22Rv1 (cell line): ENCODE data around the gene CES1.
"Not testable (repeated sequence)": the region's sequence is repeated elsewhere in the genome, so short reads cannot be mapped to it uniquely, and the experiment has no call there.

Experiments used
- H3K27ac ChIP-seq: fragments of 450-650 bp; 2 replicates; pipeline ENCODE4 v1.5.1; 2017
- CTCF ChIP-seq: fragments of 450-650 bp; IDR thresholded peaks from 2 replicates; pipeline ENCODE4 v1.5.1; 2017; ENCODE audit warnings: mild to moderate bottlenecking
- ZFX ChIP-seq: fragments of 450-650 bp; IDR thresholded peaks from 2 replicates; pipeline ENCODE4 v1.6.1; 2017; ENCODE audit warnings: antibody characterized with exemption, borderline replicate concordance

The CES1 gene

DNA sequence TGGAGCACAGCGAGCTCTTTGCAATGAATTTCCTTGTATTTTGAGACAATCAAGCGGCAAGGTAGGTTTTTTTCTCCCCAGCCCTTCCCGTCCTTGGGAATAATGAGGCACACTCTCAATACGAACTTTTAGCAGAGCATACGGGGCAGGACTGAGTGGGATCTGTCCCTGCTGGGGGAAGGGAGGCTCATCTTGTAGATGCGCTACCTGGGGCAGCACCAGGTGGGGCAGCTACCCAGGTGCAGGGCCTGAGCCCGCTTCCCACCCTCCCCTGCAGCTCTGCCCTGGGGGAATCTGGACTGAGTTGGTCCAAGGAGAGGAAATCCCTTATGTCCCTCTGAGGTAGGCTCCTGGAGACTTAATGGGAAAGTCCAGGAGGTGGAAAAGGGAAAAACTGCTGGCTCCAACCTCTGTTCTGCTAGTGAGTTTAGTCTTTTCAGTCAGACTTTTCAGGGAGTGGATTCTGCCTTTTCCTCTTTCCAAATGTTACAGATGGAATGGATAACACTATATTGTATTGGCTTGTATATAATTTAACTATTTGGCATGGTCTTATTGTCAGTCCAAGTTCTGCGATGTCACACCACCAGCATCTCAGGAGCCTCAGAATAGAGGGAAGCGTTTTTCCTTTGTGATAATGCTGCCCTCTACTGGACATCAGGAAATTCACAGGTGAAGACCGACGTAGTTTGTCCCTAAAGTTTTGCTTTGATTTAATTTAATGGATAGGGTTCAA is 9.6 kb upstream of the CES1 start:
- TF ChIP-seq CTCF (peak; percentile 82), ZFX (no peak)
- H3K27ac ChIP-seq = no peak overlapping the region

GRCh38 chr16:55839115-55839514 is 6.2 kb upstream of the CES1 start:
- no peak overlapping the region for H3K27ac ChIP-seq
- TF ChIP-seq CTCF = no peak
- no peak for TF ChIP-seq ZFX

DNA sequence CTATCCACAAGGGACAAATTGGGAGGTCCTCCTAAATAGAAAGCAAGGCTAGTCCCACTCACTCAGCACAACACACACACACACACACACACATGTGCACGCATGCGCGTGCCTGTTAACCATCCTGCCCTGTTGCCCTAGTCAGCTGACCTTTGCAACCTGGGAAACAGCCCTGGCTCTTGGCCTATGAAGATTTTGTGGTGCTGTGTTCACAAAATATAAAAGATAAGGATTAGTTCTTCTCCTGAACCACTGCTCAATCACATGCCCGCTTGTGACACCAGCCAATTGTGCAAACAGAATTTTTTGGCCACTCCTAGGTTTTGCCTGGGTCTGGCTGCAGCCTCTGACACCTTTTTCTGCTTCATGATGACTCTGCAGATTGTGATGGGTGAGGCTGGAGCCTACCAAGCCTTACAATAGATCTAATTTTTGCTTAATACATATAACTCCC is 3.3 kb upstream of the CES1 start:
- H3K27ac ChIP-seq = no peak overlapping the region
- TF ChIP-seq CTCF = no peak
- TF ChIP-seq ZFX = no peak

DNA sequence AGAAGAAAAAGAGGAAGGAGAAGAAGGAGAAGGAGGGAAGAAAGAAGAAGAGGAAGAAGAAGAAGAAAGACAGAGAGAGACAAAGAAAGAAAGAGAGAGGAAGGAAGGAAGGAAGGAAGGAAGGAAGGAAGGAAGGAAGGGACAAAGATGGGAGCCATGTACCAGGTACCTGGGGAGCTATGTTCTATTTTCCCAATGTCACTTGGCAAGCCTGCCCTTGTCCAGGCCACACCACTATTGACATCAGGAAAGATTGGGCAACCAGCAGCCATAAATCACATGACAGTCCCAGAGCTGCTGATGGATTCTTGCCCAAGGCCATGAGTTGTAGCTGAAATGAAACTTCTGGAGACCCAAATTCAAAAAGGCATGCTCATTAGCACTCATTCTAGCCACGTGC is 2.7 kb upstream of the CES1 start:
- TF ChIP-seq CTCF (no peak), ZFX (no peak)
- H3K27ac ChIP-seq = no peak overlapping the region

DNA sequence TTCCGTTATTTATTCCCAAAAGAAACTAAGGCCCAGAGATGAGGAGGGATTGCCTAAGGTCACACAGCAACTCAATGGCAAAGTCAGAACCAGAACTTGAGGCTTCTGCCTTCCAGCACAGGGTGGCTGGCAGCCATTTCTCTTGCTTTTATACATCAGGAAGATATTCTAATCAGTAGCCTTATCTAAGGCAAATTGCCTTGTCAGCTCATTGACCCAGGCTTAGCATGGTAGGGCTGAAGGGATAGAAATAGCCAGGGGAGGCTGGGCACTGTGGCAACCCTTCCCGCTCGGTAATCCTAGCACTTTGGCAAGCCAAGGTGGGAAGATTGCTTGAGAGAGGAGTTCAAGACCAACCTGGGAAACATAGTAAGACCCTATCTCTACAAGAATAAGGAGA is 2.3 kb upstream of the CES1 start:
- H3K27ac ChIP-seq = not testable (repeated sequence)

DNA sequence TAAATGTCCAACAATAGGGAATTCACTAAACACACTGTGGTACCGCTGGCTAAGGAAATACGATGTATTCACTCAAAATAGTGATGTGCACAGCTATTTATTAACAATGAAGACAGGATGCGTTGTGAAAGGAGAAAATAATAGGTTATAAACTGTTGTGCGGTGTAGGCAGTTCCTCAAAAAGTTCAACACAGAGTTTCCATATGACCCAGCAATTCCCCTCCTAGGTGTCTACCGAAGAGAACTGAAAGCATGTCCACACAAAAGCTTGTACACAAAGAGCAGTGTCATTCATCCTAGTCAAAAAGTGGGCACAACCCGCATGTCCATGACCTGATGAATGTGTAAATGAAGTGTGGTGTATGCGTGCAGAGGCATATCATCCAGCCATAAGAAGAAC is 1.2 kb upstream of the CES1 start:
- no peak overlapping the region for H3K27ac ChIP-seq
- no peak for TF ChIP-seq CTCF
- TF ChIP-seq ZFX = no peak

DNA sequence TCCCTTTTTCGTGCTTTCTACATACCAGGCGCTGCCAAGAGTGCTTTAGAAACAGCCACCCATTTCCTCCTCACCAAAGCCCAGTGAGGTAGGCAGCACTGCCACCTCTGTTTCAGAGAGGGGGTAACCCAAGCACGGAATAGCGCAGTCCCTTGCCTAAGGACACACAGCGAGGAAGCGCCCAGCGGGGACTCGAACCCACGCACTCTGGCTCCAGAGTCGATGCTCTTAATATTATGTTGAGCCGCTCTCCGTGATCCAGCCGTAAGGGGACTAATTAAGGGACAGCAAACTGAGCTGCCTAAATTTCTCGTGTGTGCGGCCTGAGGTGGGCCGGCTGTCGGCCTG is 497 bp downstream of the CES1 start:
- no peak for TF ChIP-seq ZFX
- no peak for TF ChIP-seq CTCF
- no peak overlapping the region for H3K27ac ChIP-seq

- no peak for TF ChIP-seq CTCF
These were observed 2.1 kb downstream of the CES1 start for GRCh38 chr16:55830658-55831294.

GRCh38 chr16:55829232-55829631 is 3.7 kb downstream of the CES1 start:
- H3K27ac ChIP-seq = not testable (repeated sequence)

More at GRCh38 chr16:55830658-55831294, 2.1 kb downstream of the CES1 start:
- H3K27ac ChIP-seq = no peak overlapping the region
